Measurements from ENCODE around the gene CAMK2D. TPM values are rescaled to one million over a fixed set of nuclear protein-coding genes. Genes with fewer than 3 reads are reported as not detected.

The CAMK2D gene
- total and polyA plus RNA-seq, 10 donors: 5.9 to 44.2 (median 33.3) TPM

- intact Hi-C loops (cut with DNase I; ENCODE audit: low total_unique reads): no loop called here
- H3K9me3 ChIP-seq: no peaks in the 10 kb centered on the region
- H3K4me1 ChIP-seq: peaks cover 0 to 41% (median 3%) of the 10 kb centered on the region in 6 donors
- DNase-seq: no peak
- H3K27me3 ChIP-seq (replicated peaks in 1 of 7): no peaks in the 10 kb centered on the region
- no peak overlapping the region for H3K4me3 ChIP-seq
- H3K27ac ChIP-seq: no peak overlapping the region
- H3K36me3 ChIP-seq: peaks cover 0 to 10% (median 0%) of the 10 kb centered on the region in 6 donors
- TF ChIP-seq CTCF (IDR thresholded peaks at IDR 0.05 in 8 of 11, conservative IDR thresholded peaks at IDR 0.05 in 3 of 11) (no peak), POLR2A (IDR thresholded peaks at IDR 0.05) (no peak), POLR2AphosphoS5 (IDR thresholded peaks at IDR 0.05) (no peak)
- 81 to 100% (median 94%) methylated on average over 1 of the region's 1 CpG for WGBS, 5 donors
Measured at GRCh38 chr4:113749178-113749577, 12.4 kb downstream of the CAMK2D start.

- H3K27ac ChIP-seq: no peak overlapping the region
- TF ChIP-seq POLR2AphosphoS5 (IDR thresholded peaks at IDR 0.05) (no peak), CTCF (IDR thresholded peaks at IDR 0.05 in 8 of 11, conservative IDR thresholded peaks at IDR 0.05 in 3 of 11) (no peak), POLR2A (IDR thresholded peaks at IDR 0.05) (no peak)
- H3K4me3 ChIP-seq: no peak overlapping the region
- H3K9me3 ChIP-seq: no peaks in the 10 kb centered on the region
- peaks cover 0 to 38% (median 0%) of the 10 kb centered on the region in 6 donors for H3K4me1 ChIP-seq
- peaks cover 0 to 10% (median 0%) of the 10 kb centered on the region in 6 donors for H3K36me3 ChIP-seq
- intact Hi-C loops (cut with DNase I; ENCODE audit: low total_unique reads): no loop called here
- WGBS, 5 donors: 96 to 99% (median 98%) methylated on average over 3 of the region's 3 CpGs
- H3K27me3 ChIP-seq (replicated peaks in 1 of 7): no peaks in the 10 kb centered on the region
- DNase-seq: no peak
Measured at GRCh38 chr4:113747949-113748348, 13.6 kb downstream of the CAMK2D start.

GRCh38 chr4:113745711-113746110, 15.8 kb downstream of the CAMK2D start:
- H3K27ac ChIP-seq: no peak overlapping the region
- DNase-seq: no peak
- H3K9me3 ChIP-seq: no peaks in the 10 kb centered on the region
- no peaks in the 10 kb centered on the region for H3K27me3 ChIP-seq (replicated peaks in 1 of 7)
- TF ChIP-seq POLR2A (IDR thresholded peaks at IDR 0.05) (no peak), CTCF (IDR thresholded peaks at IDR 0.05 in 8 of 11, conservative IDR thresholded peaks at IDR 0.05 in 3 of 11) (no peak), POLR2AphosphoS5 (IDR thresholded peaks at IDR 0.05) (no peak)
- H3K36me3 ChIP-seq: peaks cover 0 to 1% (median 0%) of the 10 kb centered on the region in 6 donors
- peaks cover 0 to 30% (median 0%) of the 10 kb centered on the region in 6 donors for H3K4me1 ChIP-seq
- 93 to 99% (median 94%) methylated on average over 2 of the region's 2 CpGs for WGBS, 5 donors
- intact Hi-C loops (cut with DNase I; ENCODE audit: low total_unique reads): no loop called here
- H3K4me3 ChIP-seq: no peak overlapping the region

GRCh38 chr4:113744667-113745240, 16.8 kb downstream of the CAMK2D start:
- H3K4me1 ChIP-seq: peaks cover 0 to 25% (median 2%) of the 10 kb centered on the region in 6 donors
- no peak overlapping the region for H3K4me3 ChIP-seq
- H3K27me3 ChIP-seq (replicated peaks in 1 of 7): no peaks in the 10 kb centered on the region
- no peak overlapping the region for H3K27ac ChIP-seq
- intact Hi-C loops (cut with DNase I; ENCODE audit: low total_unique reads): no loop called here
- TF ChIP-seq CTCF (IDR thresholded peaks at IDR 0.05 in 8 of 11, conservative IDR thresholded peaks at IDR 0.05 in 3 of 11) (no peak), POLR2AphosphoS5 (IDR thresholded peaks at IDR 0.05) (no peak), POLR2A (IDR thresholded peaks at IDR 0.05) (no peak)
- H3K36me3 ChIP-seq: no peaks in the 10 kb centered on the region
- WGBS, 5 donors: 89 to 93% (median 90%) methylated on average over 4 of the region's 4 CpGs
- DNase-seq: no peak
- no peaks in the 10 kb centered on the region for H3K9me3 ChIP-seq
